Breast epithelium (tissue), 3 donors: ENCODE measurements around the gene FBN2.

Source experiments
- CTCF ChIP-seq, 3 donors: fragments of 450-650 bp; IDR thresholded peaks; one replicate each; pipeline ENCODE4 v1.5.1; 2016 to 2017; ENCODE audit warnings: antibody characterized with exemption in 3 of 3, mild to moderate bottlenecking in 3 of 3, moderate library complexity in 3 of 3
- POLR2A ChIP-seq: fragments of 450-650 bp; IDR thresholded peaks from one replicate; pipeline ENCODE4 v1.6.1; 2016; ENCODE audit warnings: antibody characterized with exemption, mild to moderate bottlenecking, moderate library complexity
- POLR2AphosphoS5 ChIP-seq, 3 donors: sonication (generic); formaldehyde crosslinking; IDR thresholded peaks; one replicate each; pipeline ENCODE4 v1.6.1; 2017; ENCODE audit warnings: antibody characterized with exemption in 3 of 3

GRCh38 chr5:128472919-128473318 is 65.1 kb downstream of the FBN2 start:
- TF ChIP-seq POLR2A, result no peak
- no peak for TF ChIP-seq CTCF (IDR thresholded peaks at IDR 0.05)
- TF ChIP-seq POLR2AphosphoS5 (IDR thresholded peaks at IDR 0.05), result no peak
